Testis (tissue), 3 donors: ENCODE data around the gene PPP1R14B. TPM values are rescaled to one million over a fixed set of nuclear protein-coding genes. Genes with fewer than 3 reads are reported as not detected.

Experiments
- DNase-seq: peaks from one replicate; pipeline ENCODE4 v3.0.0-alpha.2; 2019
- H3K27ac ChIP-seq, 2 donors: fragments of 200-600 bp; sonication (generic); one replicate each; pipeline ENCODE4 v1.5.1; 2019
- H3K27me3 ChIP-seq: fragments of 200-600 bp; sonication (generic); one replicate; pipeline ENCODE4 v1.5.1; 2019
- H3K36me3 ChIP-seq: fragments of 200-600 bp; sonication (generic); one replicate; pipeline ENCODE4 v1.5.1; 2017; ENCODE audit warnings: low read depth; ENCODE audit errors: missing control alignments
- H3K4me1 ChIP-seq: fragments of 200-600 bp; sonication (generic); one replicate; pipeline ENCODE4 v1.5.1; 2019
- H3K4me3 ChIP-seq, 2 donors: fragments of 200-600 bp; sonication (generic); one replicate each; pipeline ENCODE4 v1.5.1; 2017 to 2019
- H3K9me3 ChIP-seq: fragments of 200-600 bp; sonication (generic); one replicate; pipeline ENCODE4 v1.5.1; 2017
- POLR2A ChIP-seq: fragments of 450-650 bp; IDR thresholded peaks from one replicate; pipeline ENCODE4 v1.6.1; 2017; ENCODE audit warnings: antibody characterized with exemption, mild to moderate bottlenecking, moderate library complexity
- whole genome bisulfite sequencing, 2 donors: methylation state at CpG; one replicate each; pipeline ENCODE4 v1.1.5; 2018; 5-methylcytosine and 5-hydroxymethylcytosine counted together
- intact Hi-C: fragments of 100-400 bp; cut with DNase I; formaldehyde crosslinking; loops from one replicate; pipeline ENCODE4 v1.15.1; 2023; ENCODE audit warnings: low total_unique reads
- polyA plus RNA-seq: library from polyadenylated mRNA; stranded (reverse); fragments of 350-450 nt; fragmentation: Illumina TruSeq; extraction: RNeasy Lipid Tissue Mini Kit (QIAGEN cat#74804); gene quantifications from one replicate; pipeline ENCODE4 v1.2.3, GENCODE V29; 2014; ENCODE audit warnings: low read depth, low replicate concordance; ENCODE audit not compliant: insufficient read depth
- total RNA-seq, 2 donors: library from RNA; depleted of rRNA; stranded (reverse); fragments of >200 nt; gene quantifications; one replicate each; pipeline ENCODE4 v1.2.3, GENCODE V29; 2016
- TF ChIP-seq, protein P1 (sequence below), 3 experiments: fragments of 450-650 bp in 2 of 3; fragments of 200-600 bp in 1 of 3; sonication (generic) in 1 of 3; IDR thresholded peaks; one replicate each; pipeline ENCODE4 v1.5.1; 2016 to 2019; ENCODE audit warnings: antibody characterized with exemption in 3 of 3, mild to moderate bottlenecking in 2 of 3, moderate library complexity in 1 of 3

PPP1R14B gene
- total and polyA plus RNA-seq, 3 donors from 2014 or later, result 53.4 to 72.0 (median 67.3) TPM

DNA sequence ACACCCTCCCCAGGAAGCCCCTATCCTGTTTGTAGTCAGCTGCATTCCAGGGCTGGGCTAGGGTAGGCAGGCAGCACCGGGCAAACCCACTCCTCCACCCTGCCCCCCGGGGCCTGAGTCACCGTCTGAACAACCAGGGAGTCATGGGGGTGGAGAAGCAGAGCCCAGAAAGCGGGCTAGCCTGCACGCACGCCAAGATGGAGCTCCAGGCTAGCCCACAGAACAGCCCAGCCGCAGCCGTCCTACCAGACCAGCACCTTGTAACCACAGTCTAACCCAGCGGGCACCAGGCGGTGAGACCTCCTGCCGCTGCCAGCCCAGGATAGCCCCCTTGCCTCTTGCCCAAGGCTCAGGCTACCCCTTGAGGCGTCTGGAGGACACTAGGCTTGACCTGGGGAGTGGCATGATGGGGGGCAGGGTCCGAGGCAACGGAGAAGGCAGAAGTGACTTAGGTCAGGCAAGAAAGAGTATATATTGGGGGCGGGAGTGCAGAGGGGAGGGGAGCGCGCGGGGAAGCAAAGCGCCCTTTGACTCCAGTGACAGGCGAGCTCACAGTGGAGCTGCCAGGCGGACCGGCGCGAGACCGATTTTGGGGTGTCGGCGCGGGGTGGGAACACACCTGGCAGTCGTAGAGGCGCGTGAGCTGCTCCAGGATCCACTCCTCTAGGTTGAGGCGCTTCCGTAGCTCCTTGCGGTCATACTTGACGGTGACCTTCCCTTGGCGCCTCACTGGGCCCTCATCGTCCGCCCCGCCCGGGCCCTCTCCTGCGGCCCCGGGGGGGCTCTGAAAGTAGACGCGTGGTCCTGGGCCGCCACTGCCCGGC is 734 bp downstream of the PPP1R14B start:
- peak overlapping the region; percentile 47 to 60 for H3K4me3 ChIP-seq
- 2 to 3% methylated on average over 24 to 46 of the region's 46 CpGs for WGBS, 2 donors
- DNase-seq, result peak; percentile 50
- H3K36me3 ChIP-seq, result no peaks in the 10 kb centered on the region
- peaks cover 45% of the 10 kb centered on the region for H3K4me1 ChIP-seq
- peak overlapping the region; percentile 24 to 75 for H3K27ac ChIP-seq
- H3K27me3 ChIP-seq, result no peaks in the 10 kb centered on the region
- TF ChIP-seq, protein P1, sequence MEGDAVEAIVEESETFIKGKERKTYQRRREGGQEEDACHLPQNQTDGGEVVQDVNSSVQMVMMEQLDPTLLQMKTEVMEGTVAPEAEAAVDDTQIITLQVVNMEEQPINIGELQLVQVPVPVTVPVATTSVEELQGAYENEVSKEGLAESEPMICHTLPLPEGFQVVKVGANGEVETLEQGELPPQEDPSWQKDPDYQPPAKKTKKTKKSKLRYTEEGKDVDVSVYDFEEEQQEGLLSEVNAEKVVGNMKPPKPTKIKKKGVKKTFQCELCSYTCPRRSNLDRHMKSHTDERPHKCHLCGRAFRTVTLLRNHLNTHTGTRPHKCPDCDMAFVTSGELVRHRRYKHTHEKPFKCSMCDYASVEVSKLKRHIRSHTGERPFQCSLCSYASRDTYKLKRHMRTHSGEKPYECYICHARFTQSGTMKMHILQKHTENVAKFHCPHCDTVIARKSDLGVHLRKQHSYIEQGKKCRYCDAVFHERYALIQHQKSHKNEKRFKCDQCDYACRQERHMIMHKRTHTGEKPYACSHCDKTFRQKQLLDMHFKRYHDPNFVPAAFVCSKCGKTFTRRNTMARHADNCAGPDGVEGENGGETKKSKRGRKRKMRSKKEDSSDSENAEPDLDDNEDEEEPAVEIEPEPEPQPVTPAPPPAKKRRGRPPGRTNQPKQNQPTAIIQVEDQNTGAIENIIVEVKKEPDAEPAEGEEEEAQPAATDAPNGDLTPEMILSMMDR (IDR thresholded peaks at IDR 0.05), result no peak
- TF ChIP-seq POLR2A, result no peak
- intact Hi-C loops, result no loop called here
- H3K9me3 ChIP-seq, result no peaks in the 10 kb centered on the region

DNA sequence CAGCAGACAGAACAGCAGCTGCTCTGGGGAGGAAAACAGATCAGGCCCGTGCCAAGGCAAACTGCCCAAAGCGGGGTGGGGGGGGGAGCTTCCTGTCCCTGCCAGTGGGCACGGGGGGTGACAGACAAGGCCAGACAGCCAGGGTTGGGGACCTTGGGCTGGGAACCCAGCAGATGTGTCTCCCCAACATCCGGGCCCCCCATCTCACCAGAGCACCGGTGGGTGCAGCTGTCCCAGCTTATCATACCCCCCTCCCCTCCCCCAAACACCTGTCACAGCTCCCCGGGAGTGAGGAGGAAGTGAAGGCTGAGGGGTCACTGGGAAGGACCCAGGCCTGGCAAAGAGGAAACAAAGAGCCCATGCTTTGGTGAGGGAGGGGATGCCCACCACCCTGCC is 1.3 kb downstream of the PPP1R14B start:
- 5 to 28% methylated on average over 3 to 6 of the region's 6 CpGs for WGBS, 2 donors
- no peak for DNase-seq
- H3K27me3 ChIP-seq, result no peaks in the 10 kb centered on the region
- no peaks in the 10 kb centered on the region for H3K9me3 ChIP-seq
- peak overlapping the region; percentile 24 to 75 for H3K27ac ChIP-seq
- TF ChIP-seq, protein P1 (IDR thresholded peaks at IDR 0.05), result no peak
- no peak for TF ChIP-seq POLR2A
- H3K4me1 ChIP-seq, result peaks cover 41% of the 10 kb centered on the region
- H3K4me3 ChIP-seq, result peak overlapping the region; percentile 47 to 60
- intact Hi-C loops, result no loop called here
- no peaks in the 10 kb centered on the region for H3K36me3 ChIP-seq

DNA sequence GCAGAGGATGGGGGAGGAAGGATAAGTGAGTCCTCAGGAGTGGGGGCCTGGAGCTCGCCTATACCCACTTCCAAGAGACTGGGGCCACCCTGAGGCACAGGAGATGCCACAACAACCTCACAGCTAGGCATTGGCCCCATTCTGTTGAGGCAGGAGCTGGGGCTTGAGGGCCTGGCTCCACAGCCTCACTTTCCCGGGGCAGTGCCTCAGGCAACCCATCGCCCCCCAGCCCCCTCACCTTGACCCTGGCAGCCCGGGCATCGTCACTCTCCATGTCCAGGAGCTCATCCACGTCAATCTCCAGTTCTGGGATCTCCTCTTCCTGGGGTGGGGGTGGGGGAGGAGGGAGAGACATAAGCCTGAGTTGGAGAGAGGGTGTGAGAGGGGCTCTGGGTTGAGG is 1.8 kb downstream of the PPP1R14B start:
- Histone ChIP-seq H3K4me1 (peaks cover 42% of the 10 kb centered on the region), H3K4me3 (no peak overlapping the region), H3K9me3 (no peaks in the 10 kb centered on the region), H3K27me3 (no peaks in the 10 kb centered on the region), H3K36me3 (no peaks in the 10 kb centered on the region), H3K27ac (peak overlapping the region in 1 of 2 donors; percentile 75)
- WGBS, 2 donors, result 42% methylated on average over 6 of the region's 6 CpGs; no CpG with 5 or more reads in 1 of the 2 donors
- TF ChIP-seq, protein P1 (IDR thresholded peaks at IDR 0.05), result no peak
- TF ChIP-seq POLR2A, result no peak
- no peak for DNase-seq
- intact Hi-C loops, result no loop called here

DNA sequence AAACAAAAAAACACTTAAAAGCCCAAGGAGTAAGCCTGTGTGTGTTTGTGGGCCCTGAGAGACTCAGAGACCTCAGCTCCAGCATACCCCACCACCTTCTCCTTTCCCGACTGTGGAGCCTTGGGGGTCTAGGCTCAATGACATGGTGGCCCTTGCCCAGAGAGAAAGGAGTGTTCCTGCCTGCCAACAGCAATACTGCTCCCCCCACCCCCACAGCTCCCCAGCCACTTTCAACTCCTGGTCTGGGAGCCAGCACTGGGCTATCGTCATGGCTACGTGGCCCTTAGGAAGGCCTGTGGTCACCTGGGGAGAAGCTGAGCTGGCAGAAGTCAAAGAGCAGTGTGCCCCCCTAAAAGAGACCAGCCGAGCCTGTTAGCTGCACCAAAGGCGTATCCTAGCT is 2.6 kb downstream of the PPP1R14B start:
- H3K4me1 ChIP-seq, result peaks cover 43% of the 10 kb centered on the region
- H3K27ac ChIP-seq, result no peak overlapping the region
- intact Hi-C loops, result no loop called here

More for the DNA sequence above, 2.6 kb downstream of the PPP1R14B start:
- 65 to 74% methylated on average over 3 to 5 of the region's 5 CpGs for WGBS, 2 donors
- Histone ChIP-seq H3K4me3 (no peak overlapping the region), H3K9me3 (no peaks in the 10 kb centered on the region), H3K36me3 (no peaks in the 10 kb centered on the region), H3K27me3 (no peaks in the 10 kb centered on the region)
- TF ChIP-seq, protein P1 (IDR thresholded peaks at IDR 0.05), result no peak
- TF ChIP-seq POLR2A, result no peak
- no peak for DNase-seq
